Stomach smooth muscle (tissue), 2 donors: ENCODE results near the gene GTPBP4.
A peak's percentile ranks its signal among the peaks of the same experiment; 100 is the strongest.

Experiments used
- H3K27ac ChIP-seq: one replicate; pipeline ENCODE4 v1.7.0; 2013; ENCODE audit warnings: mild to moderate bottlenecking, low read length, inconsistent platforms
- H3K27me3 ChIP-seq, 2 donors: one replicate each; pipeline ENCODE4 v1.7.0; 2013; ENCODE audit warnings: low read length in 2 of 2; ENCODE audit not compliant: insufficient read depth in 2 of 2, control insufficient read depth in 1 of 2
- H3K36me3 ChIP-seq, 2 donors: one replicate each; pipeline ENCODE4 v1.7.0; 2013; ENCODE audit warnings: low read length in 2 of 2; ENCODE audit not compliant: control insufficient read depth in 2 of 2, insufficient read depth in 2 of 2
- H3K4me1 ChIP-seq: one replicate; pipeline ENCODE4 v1.7.0; 2013; ENCODE audit warnings: low read length; ENCODE audit not compliant: control insufficient read depth, insufficient read depth
- H3K4me3 ChIP-seq, 2 donors: one replicate each; pipeline ENCODE4 v1.7.0; 2013; ENCODE audit warnings: low read length in 2 of 2
- H3K9ac ChIP-seq, 2 donors: one replicate each; pipeline ENCODE4 v1.7.0; 2013; ENCODE audit warnings: low read length in 2 of 2, mild to moderate bottlenecking in 1 of 2
- H3K9me3 ChIP-seq, 2 donors: one replicate each; pipeline ENCODE4 v1.7.0; 2013; ENCODE audit warnings: low read length in 2 of 2; ENCODE audit not compliant: control insufficient read depth in 2 of 2
- donor health status: healthy.
- donor health status: Pancreatic carcinoma.

The GTPBP4 gene

DNA sequence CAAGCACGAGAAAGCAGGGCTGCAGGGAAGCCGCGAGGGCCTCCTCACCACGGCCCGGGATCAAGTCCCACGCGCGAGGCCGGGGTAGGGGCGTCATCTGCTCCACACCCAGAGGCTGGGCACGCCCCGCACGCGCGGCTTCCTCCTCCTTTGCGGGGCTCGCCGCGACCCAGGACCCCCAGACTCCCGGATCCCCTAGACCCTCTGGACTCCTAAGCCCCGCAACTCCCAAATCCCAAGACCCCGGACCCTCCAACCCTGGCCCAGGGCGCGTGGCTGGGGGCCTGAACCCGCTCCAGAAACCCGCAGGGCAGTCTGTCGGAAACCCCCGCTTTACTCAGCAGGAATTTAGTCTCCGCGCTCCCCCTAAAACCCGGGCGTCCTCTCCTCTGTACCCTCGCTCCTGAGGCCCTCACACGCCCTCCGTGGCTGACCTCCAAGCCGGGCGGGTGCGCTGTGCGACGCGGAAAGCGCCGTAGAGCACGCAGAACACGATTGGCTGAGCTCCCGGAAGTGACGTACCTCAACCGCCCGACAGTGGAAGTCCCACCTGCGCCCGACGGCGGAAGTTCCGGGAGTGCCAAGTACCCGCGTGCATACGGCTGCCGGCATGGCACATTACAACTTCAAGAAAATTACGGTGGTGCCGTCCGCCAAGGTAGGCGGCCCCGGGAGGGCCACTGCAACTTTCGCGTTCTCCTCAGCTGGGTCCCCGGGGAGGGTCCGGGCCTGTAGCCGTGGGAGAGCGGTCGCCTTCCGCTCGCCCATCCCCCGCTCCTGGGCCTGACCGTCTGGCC is at the start of gene GTPBP4:
Gene GTPBP4 (plus strand): TSS at position 565 of the 797 bp plus-strand sequence. CDS start 46 bp downstream, at position 611.
- Histone ChIP-seq H3K9ac (peak within 1 kb of the TSS; percentile 85 to 91), H3K27ac (peak within 1 kb of the TSS; percentile 89), H3K4me1 (peaks cover 17% of the 10 kb centered on the region), H3K9me3 (no peaks in the 10 kb centered on the region), H3K27me3 (no peaks in the 10 kb centered on the region), H3K36me3 (peaks cover 4 to 7% of the 10 kb centered on the region in 2 donors), H3K4me3 (peak within 1 kb of the TSS; percentile 89 to 98)

DNA sequence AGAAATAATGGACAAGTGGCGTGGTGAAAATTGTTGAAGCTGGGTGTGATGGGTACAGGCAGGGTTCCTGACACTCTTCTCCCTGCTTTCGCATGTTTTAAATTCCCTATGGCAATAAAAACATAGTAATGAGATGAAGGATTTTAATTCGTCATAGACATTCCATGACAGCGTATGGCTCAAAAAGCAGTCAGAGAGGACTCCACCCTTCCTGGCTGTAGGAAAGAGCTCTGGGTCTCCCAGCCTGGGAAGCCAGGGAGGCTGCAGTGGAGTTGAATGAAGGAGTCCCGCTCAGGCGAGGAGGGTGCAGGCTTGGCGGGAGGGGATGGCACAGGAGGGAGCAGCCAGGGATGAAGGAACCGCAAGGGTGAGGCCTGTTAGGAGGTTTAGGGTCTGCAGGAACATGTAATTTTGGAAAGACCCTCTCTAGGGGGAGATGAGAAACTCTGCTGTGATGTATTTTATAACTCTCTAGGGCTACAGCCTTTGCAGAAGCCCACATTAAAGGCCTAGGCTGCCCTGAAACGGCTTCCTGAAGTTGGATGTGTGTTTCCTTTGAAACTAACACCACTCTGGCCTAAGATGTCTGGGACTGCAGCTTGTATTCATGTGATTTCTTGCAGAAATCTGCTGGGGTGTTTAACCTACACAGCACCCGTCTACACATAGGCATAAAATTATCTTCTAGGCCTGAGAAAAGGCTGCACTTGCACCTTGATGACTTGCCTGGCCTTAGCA is 49.1 kb upstream of the GTPBP4 start:
- Histone ChIP-seq H3K27ac (no peak overlapping the region), H3K9me3 (no peaks in the 10 kb centered on the region), H3K36me3 (no peaks in the 10 kb centered on the region), H3K27me3 (no peaks in the 10 kb centered on the region), H3K4me1 (no peaks in the 10 kb centered on the region), H3K4me3 (no peak overlapping the region), H3K9ac (no peak overlapping the region)

DNA sequence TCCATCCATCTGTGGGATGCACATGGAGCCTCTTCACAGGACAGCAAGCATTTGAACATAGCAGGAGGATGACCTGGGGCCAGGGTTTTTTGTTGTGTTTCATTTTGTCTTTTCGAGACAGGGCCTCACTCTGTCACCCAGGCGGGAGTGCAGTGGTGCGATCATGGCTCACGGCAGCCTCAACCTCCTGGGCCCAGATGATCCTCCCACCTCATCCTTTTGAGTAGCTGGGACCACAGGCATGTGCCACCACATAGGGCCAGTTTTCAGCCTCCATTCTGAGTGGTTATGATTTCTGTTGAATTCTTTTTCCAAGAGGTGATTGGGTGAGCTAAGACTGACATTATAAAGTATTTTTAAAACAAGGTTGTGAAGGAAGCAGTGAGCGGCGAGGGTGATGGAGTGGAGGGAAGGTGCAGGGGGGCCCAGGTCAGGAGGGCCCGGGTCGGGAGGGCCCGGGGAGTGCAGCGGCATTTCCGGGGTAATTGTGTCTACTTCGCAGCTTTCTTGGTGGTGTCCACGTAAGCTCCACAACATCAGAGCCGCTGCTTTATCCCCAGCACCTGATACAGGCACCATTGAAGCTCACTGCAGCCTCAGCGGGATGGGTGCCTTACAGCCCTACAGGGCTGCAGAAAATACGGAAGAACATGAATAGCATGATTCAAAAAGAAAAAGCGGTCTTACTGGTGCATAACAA is 44.8 kb upstream of the GTPBP4 start:
- Histone ChIP-seq H3K9ac (no peak overlapping the region), H3K4me1 (no peaks in the 10 kb centered on the region), H3K4me3 (no peak overlapping the region), H3K9me3 (no peaks in the 10 kb centered on the region), H3K36me3 (no peaks in the 10 kb centered on the region), H3K27me3 (no peaks in the 10 kb centered on the region), H3K27ac (no peak overlapping the region)

DNA sequence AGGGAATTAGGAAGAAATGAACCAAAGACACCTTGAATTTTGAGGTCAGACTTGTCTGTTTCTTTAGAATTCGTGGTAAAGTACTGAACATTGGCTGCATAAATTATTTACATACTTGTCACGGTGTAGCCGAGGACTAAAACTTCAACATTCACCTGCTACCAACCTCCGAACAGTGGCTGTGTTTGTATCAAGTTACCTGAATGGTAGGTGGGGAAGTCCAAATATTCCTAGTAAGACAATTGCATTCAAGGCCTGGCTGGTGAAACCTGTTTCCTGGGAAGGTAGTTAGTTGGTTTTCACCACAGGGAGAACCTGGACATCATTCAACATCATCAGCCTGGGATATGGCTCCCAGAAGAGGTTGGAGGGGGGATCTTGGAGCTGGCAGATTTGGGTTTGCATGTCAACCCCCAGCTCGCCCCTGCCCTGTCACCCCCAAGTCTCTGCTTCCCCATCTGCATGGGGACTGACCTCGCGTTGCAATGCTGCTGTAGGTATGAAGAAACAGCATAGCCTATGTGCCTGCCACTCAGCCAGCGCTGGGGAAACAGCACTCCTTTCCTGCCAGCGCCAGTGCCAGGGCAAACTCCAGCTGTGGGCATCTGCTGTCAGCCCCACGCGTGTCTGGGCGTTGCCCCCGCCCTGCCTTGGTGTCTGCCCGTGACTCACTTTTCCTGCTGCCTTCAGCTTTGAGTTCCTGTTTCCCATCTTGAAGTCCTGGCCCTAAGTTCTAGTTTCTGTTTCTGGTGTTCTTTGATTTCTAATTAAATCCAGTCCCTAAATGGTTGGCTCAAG is 44.0 kb upstream of the GTPBP4 start:
- Histone ChIP-seq H3K27me3 (no peaks in the 10 kb centered on the region), H3K9ac (no peak overlapping the region), H3K4me3 (no peak overlapping the region), H3K9me3 (no peaks in the 10 kb centered on the region), H3K27ac (no peak overlapping the region), H3K36me3 (no peaks in the 10 kb centered on the region), H3K4me1 (no peaks in the 10 kb centered on the region)

DNA sequence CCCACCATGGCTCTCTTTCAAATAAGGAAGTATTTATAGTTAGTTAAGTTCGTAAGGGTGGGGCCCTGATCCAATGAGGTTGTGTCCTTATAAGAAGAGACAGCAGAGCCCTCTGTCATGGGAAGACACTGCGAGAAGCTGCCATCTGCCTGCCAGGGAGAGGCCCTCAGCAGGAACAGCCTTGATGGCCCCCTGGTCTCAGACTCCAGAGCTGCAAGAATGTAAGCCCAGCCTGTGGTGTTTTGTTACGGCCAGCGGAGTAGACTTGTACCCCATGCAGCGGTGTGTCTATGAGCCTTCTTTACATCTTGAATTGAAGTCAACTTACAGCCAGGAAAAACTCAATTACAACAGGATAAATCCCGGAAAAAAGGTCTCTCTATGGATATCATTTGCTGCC is 42.5 kb upstream of the GTPBP4 start:
- Histone ChIP-seq H3K36me3 (no peaks in the 10 kb centered on the region), H3K4me3 (no peak overlapping the region), H3K27ac (no peak overlapping the region), H3K9me3 (no peaks in the 10 kb centered on the region), H3K4me1 (no peaks in the 10 kb centered on the region), H3K9ac (no peak overlapping the region), H3K27me3 (no peaks in the 10 kb centered on the region)

DNA sequence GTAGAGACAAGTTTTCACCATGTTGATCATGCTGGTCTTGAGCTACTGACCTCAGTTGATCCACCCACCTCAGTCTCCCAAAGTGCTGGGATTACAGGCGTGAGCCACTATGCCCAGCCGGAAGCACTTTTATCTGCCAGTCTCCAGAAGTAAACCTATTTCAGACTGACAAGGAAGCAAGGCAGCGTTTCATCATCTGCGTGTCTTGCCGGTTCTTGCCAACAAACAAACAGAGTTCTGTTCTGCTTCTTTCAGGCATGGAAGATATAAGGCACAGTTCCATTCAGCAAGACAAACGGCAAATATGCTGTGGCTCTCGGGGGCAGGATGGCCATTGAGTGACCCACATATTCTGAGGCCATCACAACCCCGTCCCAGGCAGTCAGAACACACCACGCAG is 41.2 kb upstream of the GTPBP4 start:
- no peaks in the 10 kb centered on the region for H3K4me1 ChIP-seq
- no peak overlapping the region for H3K27ac ChIP-seq
- H3K9ac ChIP-seq = no peak overlapping the region
- no peaks in the 10 kb centered on the region for H3K36me3 ChIP-seq
- no peaks in the 10 kb centered on the region for H3K9me3 ChIP-seq
- H3K4me3 ChIP-seq = no peak overlapping the region
- no peaks in the 10 kb centered on the region for H3K27me3 ChIP-seq

DNA sequence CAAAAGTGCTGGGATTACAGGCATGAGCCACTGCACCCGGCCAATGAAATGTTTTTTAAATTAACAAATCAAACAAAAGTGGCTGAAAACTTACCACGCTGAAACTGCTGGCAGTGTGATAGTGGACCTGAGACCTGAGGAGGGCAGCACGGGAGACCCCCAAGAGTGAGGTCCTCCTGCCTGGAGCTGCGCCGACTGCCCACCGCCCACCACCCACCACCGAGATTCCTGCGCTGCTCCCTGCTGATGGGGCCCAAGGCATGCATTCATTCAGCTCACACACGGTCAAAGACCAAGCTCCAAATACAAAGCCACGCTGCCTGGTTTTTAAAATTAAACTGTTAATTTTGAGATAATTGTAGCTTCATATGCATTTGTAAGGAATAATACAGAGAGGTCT is 40.4 kb upstream of the GTPBP4 start:
- H3K36me3 ChIP-seq = no peaks in the 10 kb centered on the region
- H3K27me3 ChIP-seq = no peaks in the 10 kb centered on the region
- no peak overlapping the region for H3K27ac ChIP-seq

DNA sequence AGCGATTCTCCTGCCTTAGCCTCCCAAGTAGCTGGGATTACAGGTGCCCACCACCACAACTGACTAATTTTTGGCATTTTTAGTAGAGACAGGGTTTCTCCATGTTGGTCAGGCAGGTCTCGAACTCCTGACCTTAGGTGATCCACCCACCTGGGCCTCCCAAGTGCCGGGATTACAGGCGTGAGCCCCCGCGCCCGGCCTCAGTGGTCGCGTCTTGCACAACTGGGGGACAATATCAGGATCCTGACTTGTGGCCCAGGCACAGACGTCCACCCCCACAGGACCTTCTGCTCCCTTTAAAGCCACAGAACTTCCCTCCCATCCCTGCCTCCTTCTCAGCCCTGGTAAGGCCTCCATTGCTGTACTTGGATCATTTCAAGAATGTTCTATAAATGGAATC is 39.9 kb upstream of the GTPBP4 start:
- Histone ChIP-seq H3K9me3 (no peaks in the 10 kb centered on the region), H3K4me3 (no peak overlapping the region), H3K27ac (no peak overlapping the region), H3K9ac (no peak overlapping the region), H3K36me3 (no peaks in the 10 kb centered on the region), H3K4me1 (no peaks in the 10 kb centered on the region), H3K27me3 (no peaks in the 10 kb centered on the region)

More for the DNA sequence above, 40.4 kb upstream of the GTPBP4 start:
- Histone ChIP-seq H3K9me3 (no peaks in the 10 kb centered on the region), H3K4me1 (no peaks in the 10 kb centered on the region), H3K9ac (no peak overlapping the region), H3K4me3 (no peak overlapping the region)

DNA sequence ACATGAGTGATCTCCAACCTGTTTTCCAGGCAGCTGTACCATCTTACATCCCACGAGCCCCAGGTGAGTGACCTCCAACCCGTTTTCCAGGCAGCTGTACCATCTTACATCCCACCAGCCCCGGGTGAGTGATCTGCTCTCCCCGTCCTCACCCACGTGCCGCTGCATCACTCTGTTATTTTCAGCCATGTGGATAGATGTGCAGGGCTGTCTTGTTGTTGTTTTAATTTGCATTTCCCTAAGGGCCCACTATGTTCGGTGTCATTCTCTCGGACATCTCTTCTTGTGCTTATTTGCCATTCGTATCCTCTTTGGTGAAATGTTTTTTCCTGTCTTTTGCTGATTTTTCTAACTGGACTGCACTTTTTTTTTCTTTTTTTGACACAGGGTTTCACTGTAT is 38.8 kb upstream of the GTPBP4 start:
- H3K9ac ChIP-seq = no peak overlapping the region
- H3K9me3 ChIP-seq = no peaks in the 10 kb centered on the region
- no peak overlapping the region for H3K4me3 ChIP-seq
- H3K27me3 ChIP-seq = peaks cover 0 to 3% of the 10 kb centered on the region in 2 donors
- H3K4me1 ChIP-seq = no peaks in the 10 kb centered on the region
- no peak overlapping the region for H3K27ac ChIP-seq
- no peaks in the 10 kb centered on the region for H3K36me3 ChIP-seq

DNA sequence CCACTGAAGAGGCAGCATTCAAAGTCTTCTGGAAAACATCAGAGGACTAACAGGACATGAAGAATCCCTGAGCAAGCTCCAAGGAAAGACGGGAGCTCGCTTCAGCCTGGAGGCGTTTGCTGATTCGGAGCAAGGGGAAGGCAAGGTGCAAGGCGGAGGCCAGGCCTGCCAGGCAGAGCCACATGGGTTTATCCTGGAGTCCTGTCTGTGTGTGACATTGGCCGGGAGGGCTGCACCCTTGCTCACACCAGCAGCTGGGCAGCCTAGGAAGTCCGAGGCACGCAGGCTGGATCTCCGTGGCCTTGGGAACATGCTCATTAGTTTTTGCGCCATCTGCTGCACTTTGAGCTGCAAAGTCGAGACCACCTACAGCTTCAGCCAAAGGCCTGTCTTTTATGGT is 34.4 kb upstream of the GTPBP4 start:
- Histone ChIP-seq H3K4me3 (no peak overlapping the region), H3K27ac (no peak overlapping the region), H3K9me3 (no peaks in the 10 kb centered on the region), H3K27me3 (peaks cover 0 to 3% of the 10 kb centered on the region in 2 donors), H3K9ac (no peak overlapping the region), H3K4me1 (no peaks in the 10 kb centered on the region), H3K36me3 (no peaks in the 10 kb centered on the region)
